OCI-LY1 (cell line): ENCODE data around the gene LIN28B.

Experiments
- H2AFZ ChIP-seq: fragments of 200-600 bp; sonication (generic), shearing (Covaris generic); 2 replicates; pipeline ENCODE4 v1.6.0; 2014; ENCODE audit warnings: antibody characterized with exemption, mild to moderate bottlenecking, low read length
- H3F3A ChIP-seq: fragments of 200-600 bp; sonication (generic), shearing (Covaris generic); 2 replicates; pipeline ENCODE4 v1.6.0; 2014; ENCODE audit warnings: mild to moderate bottlenecking, antibody characterized with exemption, low read length, moderate library complexity; ENCODE audit not compliant: insufficient read depth
- H3K27ac ChIP-seq: fragments of 200-600 bp; sonication (generic); 2 replicates; pipeline ENCODE4 v1.5.1; 2014; ENCODE audit warnings: low read length, mixed run types, mild to moderate bottlenecking, low read depth; ENCODE audit not compliant: poor library complexity, severe bottlenecking
- H3K27me3 ChIP-seq: fragments of 200-600 bp; sonication (generic); 2 replicates; pipeline ENCODE4 v1.6.0; 2014; ENCODE audit warnings: antibody characterized with exemption, mild to moderate bottlenecking, low read length, moderate library complexity; ENCODE audit not compliant: insufficient read depth
- H3K36me3 ChIP-seq: fragments of 200-600 bp; sonication (generic); 2 replicates; pipeline ENCODE4 v1.6.1; 2014; ENCODE audit warnings: mild to moderate bottlenecking, antibody characterized with exemption, low read length, moderate library complexity, mixed read lengths; ENCODE audit not compliant: insufficient read depth
- H3K4me1 ChIP-seq: fragments of 200-600 bp; sonication (generic); 2 replicates; pipeline ENCODE4 v1.5.1; 2014; ENCODE audit warnings: mild to moderate bottlenecking, low read length, moderate library complexity; ENCODE audit not compliant: insufficient read depth, severe bottlenecking
- H3K4me2 ChIP-seq: fragments of 200-600 bp; sonication (generic), shearing (Covaris generic); 2 replicates; pipeline ENCODE4 v1.6.1; 2014; ENCODE audit warnings: low read length
- H3K4me3 ChIP-seq: fragments of 200-600 bp; sonication (generic); 2 replicates; pipeline ENCODE4 v1.5.1; 2014; ENCODE audit warnings: low read length, low read depth, mild to moderate bottlenecking, mixed read lengths; ENCODE audit not compliant: poor library complexity, severe bottlenecking
- H3K79me2 ChIP-seq: fragments of 200-600 bp; shearing (Covaris generic); 2 replicates; pipeline ENCODE4 v1.6.1; 2016; ENCODE audit warnings: mixed run types, low read length, mixed read lengths; ENCODE audit not compliant: insufficient read depth
- H3K9ac ChIP-seq: fragments of 200-600 bp; sonication (generic), shearing (Covaris generic); 2 replicates; pipeline ENCODE4 v1.6.1; 2014; ENCODE audit warnings: mild to moderate bottlenecking, low read length, mixed read lengths
- H3K9me2 ChIP-seq: fragments of 200-600 bp; sonication (generic), shearing (Covaris generic); 2 replicates; pipeline ENCODE4 v1.6.1; 2014; ENCODE audit warnings: low read depth, mild to moderate bottlenecking, low read length, mixed read lengths
- H3K9me3 ChIP-seq: fragments of 200-600 bp; shearing (Covaris generic); 2 replicates; pipeline ENCODE4 v1.6.1; 2014; ENCODE audit warnings: low read length, mixed read lengths
- H4K20me1 ChIP-seq: fragments of 200-600 bp; sonication (generic), shearing (Covaris generic); 2 replicates; pipeline ENCODE4 v1.6.0; 2016; ENCODE audit warnings: mild to moderate bottlenecking, low read length; ENCODE audit not compliant: insufficient read depth
- EZH2 ChIP-seq: fragments of 200-600 bp; sonication (generic), shearing (Covaris generic); IDR thresholded peaks from 2 replicates; pipeline ENCODE4 v1.8.0; 2017; ENCODE audit warnings: borderline replicate concordance, mixed run types, mild to moderate bottlenecking, antibody characterized with exemption, low read length, moderate library complexity, mixed read lengths
- TF ChIP-seq, protein P1 (sequence below): fragments of 200-600 bp; sonication (generic), shearing (Covaris generic); IDR thresholded peaks from 2 replicates; pipeline ENCODE4 v1.5.1; 2017; ENCODE audit warnings: mild to moderate bottlenecking, antibody characterized with exemption, low read length, moderate library complexity, mixed read lengths

The LIN28B gene

DNA sequence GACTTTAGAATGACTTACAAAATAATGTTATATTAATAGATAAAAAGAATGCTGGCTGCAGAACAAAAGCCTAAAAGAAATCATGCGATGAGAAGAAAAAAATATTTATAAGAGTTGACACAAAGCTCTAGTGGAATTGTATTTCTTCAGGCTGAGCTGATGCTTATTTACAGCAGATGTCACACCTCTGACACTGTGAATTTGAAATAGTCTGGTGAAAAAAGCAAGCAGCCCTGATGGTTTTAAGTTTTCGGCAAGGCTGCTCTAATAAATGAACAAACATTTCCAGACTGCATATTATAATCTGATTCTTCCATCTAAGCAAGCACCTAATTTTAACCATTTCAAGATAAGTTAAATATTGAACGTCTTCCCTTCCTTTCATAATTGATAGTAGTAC is 109.9 kb downstream of the LIN28B start:
- no peaks in the 10 kb centered on the region for H3K27me3 ChIP-seq
- no peak overlapping the region for H3K27ac ChIP-seq
- TF ChIP-seq, protein P1, sequence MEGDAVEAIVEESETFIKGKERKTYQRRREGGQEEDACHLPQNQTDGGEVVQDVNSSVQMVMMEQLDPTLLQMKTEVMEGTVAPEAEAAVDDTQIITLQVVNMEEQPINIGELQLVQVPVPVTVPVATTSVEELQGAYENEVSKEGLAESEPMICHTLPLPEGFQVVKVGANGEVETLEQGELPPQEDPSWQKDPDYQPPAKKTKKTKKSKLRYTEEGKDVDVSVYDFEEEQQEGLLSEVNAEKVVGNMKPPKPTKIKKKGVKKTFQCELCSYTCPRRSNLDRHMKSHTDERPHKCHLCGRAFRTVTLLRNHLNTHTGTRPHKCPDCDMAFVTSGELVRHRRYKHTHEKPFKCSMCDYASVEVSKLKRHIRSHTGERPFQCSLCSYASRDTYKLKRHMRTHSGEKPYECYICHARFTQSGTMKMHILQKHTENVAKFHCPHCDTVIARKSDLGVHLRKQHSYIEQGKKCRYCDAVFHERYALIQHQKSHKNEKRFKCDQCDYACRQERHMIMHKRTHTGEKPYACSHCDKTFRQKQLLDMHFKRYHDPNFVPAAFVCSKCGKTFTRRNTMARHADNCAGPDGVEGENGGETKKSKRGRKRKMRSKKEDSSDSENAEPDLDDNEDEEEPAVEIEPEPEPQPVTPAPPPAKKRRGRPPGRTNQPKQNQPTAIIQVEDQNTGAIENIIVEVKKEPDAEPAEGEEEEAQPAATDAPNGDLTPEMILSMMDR = no peak
- TF ChIP-seq EZH2 = no peak
- H2AFZ ChIP-seq = no peak overlapping the region
- no peaks in the 10 kb centered on the region for H4K20me1 ChIP-seq
- no peaks in the 10 kb centered on the region for H3K9me2 ChIP-seq
- H3K4me1 ChIP-seq = no peaks in the 10 kb centered on the region
- no peaks in the 10 kb centered on the region for H3K79me2 ChIP-seq
- no peaks in the 10 kb centered on the region for H3F3A ChIP-seq
- H3K9me3 ChIP-seq = no peaks in the 10 kb centered on the region
- no peak overlapping the region for H3K4me3 ChIP-seq
- no peak overlapping the region for H3K4me2 ChIP-seq
- no peak overlapping the region for H3K9ac ChIP-seq
- H3K36me3 ChIP-seq = no peaks in the 10 kb centered on the region

DNA sequence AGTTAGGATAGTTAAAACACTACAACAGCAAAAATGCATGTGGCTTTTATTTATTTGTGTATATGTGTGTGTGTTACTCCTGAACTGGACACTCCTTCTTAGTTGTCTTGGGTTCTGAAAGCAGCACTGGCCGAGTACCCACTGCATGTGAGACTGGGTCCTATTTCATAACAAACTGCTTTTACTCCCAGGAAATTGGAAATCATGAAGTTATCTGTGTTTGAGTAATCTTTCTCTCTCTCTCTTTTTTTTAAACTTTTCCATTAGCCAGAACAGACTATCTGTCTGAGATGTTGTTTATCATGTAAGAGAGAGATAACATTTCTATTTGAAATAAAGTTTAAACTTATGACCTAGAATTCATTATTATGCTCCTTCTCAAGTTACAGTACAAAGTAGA is 110.4 kb downstream of the LIN28B start:
- Histone ChIP-seq H4K20me1 (no peaks in the 10 kb centered on the region), H3K27ac (no peak overlapping the region), H3K9me3 (no peaks in the 10 kb centered on the region), H3K9me2 (no peaks in the 10 kb centered on the region), H3K4me2 (no peak overlapping the region), H3K4me1 (no peaks in the 10 kb centered on the region), H3K36me3 (no peaks in the 10 kb centered on the region), H3K27me3 (no peaks in the 10 kb centered on the region), H3F3A (no peaks in the 10 kb centered on the region), H3K9ac (no peak overlapping the region), H2AFZ (no peak overlapping the region), H3K4me3 (no peak overlapping the region), H3K79me2 (no peaks in the 10 kb centered on the region)
- no peak for TF ChIP-seq EZH2
- TF ChIP-seq, protein P1 = no peak

DNA sequence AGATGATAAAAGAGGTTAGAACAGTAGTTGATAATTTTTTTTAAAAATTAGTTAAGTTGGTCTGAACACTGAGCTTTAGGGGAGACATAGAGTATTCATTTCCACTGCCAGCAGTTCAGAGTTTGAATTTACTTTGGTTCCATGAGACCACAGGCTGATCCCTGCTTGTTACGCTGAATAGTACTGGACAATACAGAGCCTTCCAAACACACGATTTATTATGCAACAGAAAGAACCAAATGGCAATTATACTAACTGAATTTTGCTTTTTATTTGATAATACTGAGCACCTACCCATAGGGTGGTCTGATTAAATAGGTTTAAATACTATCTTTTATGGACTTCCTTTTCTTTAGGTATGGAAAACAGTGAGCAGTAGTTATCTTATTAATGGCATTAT is 111.5 kb downstream of the LIN28B start:
- TF ChIP-seq EZH2 = no peak
- TF ChIP-seq, protein P1 = no peak
- no peaks in the 10 kb centered on the region for H3F3A ChIP-seq
- H3K36me3 ChIP-seq = no peaks in the 10 kb centered on the region
- no peaks in the 10 kb centered on the region for H3K4me1 ChIP-seq
- no peak overlapping the region for H3K27ac ChIP-seq
- H3K9me2 ChIP-seq = no peaks in the 10 kb centered on the region
- no peak overlapping the region for H3K4me3 ChIP-seq
- H3K9ac ChIP-seq = no peak overlapping the region
- H3K4me2 ChIP-seq = no peak overlapping the region
- no peaks in the 10 kb centered on the region for H3K9me3 ChIP-seq
- no peak overlapping the region for H2AFZ ChIP-seq
- H4K20me1 ChIP-seq = no peaks in the 10 kb centered on the region
- H3K79me2 ChIP-seq = no peaks in the 10 kb centered on the region
- no peaks in the 10 kb centered on the region for H3K27me3 ChIP-seq
